Naive thymus-derived CD4-positive, alpha-beta T cell (primary cell): Measurements from ENCODE around the gene OR13F1. TPM values are rescaled to one million over a fixed set of nuclear protein-coding genes. Genes with fewer than 3 reads are reported as not detected.
"Not testable (repeated sequence)": the region's sequence is repeated elsewhere in the genome, so short reads cannot be mapped to it uniquely, and the experiment has no call there.

ENCODE experiments used
- ATAC-seq: fragments of 150-1000 bp; cut with Tn5 transposase; 2 replicates; pipeline ENCODE4 v1.10.0; 2021; ENCODE audit warnings: mild to moderate bottlenecking, moderate library complexity
- CTCF ChIA-PET: fragments of 350-600 bp; sonication (Branson Sonifier 250); formaldehyde crosslinking; loops from one replicate; lab custom pipeline; 2021; ENCODE audit warnings: antibody characterized with exemption; lab: Charles Lee
- POLR2A ChIA-PET: fragments of 350-600 bp; sonication (Branson Sonifier 250); formaldehyde crosslinking; loops from one replicate; lab custom pipeline; 2021; ENCODE audit warnings: antibody characterized with exemption, inconsistent platforms; lab: Charles Lee
- DNase-seq, 9 donors: peaks; one replicate each; pipeline versions ENCODE4 v3.0.0 to v3.0.0-alpha.2; 2020 to 2022; ENCODE audit warnings: mixed read lengths in 1 of 9
- H3K27ac ChIP-seq: one replicate; pipeline ENCODE4 v1.7.0; 2013; ENCODE audit warnings: mild to moderate bottlenecking, low read depth, low read length, moderate library complexity
- H3K27me3 ChIP-seq, 2 donors: one replicate each; pipeline ENCODE4 v1.7.0; 2013; ENCODE audit warnings: low read length in 2 of 2, mild to moderate bottlenecking in 2 of 2, moderate library complexity in 2 of 2; ENCODE audit not compliant: control insufficient read depth in 2 of 2, insufficient read depth in 2 of 2
- H3K36me3 ChIP-seq, 3 experiments: 1 replicate in 2 of 3; 2 replicates in 1 of 3; pipeline ENCODE4 v1.7.0; 2013; ENCODE audit warnings: low read length in 3 of 3, mild to moderate bottlenecking in 3 of 3, moderate library complexity in 1 of 3; ENCODE audit not compliant: insufficient read depth in 3 of 3, control insufficient read depth in 2 of 3
- H3K4me1 ChIP-seq, 2 donors: one replicate each; pipeline ENCODE4 v1.7.0; 2013; ENCODE audit warnings: low read length in 2 of 2, mild to moderate bottlenecking in 2 of 2, moderate library complexity in 1 of 2; ENCODE audit not compliant: control insufficient read depth in 2 of 2, insufficient read depth in 2 of 2
- H3K4me3 ChIP-seq: 2 replicates; pipeline ENCODE4 v1.7.0; 2013; ENCODE audit warnings: mild to moderate bottlenecking, low read length
- H3K9me3 ChIP-seq, 3 experiments: 1 replicate in 2 of 3; 2 replicates in 1 of 3; pipeline ENCODE4 v1.7.0; 2013; ENCODE audit warnings: low read length in 3 of 3; ENCODE audit not compliant: control insufficient read depth in 2 of 3
- H3K27ac Mint-ChIP-seq, 9 donors: one replicate each; pipeline ENCODE4 v1.8.0; 2020 to 2022; ENCODE audit warnings: mixed read lengths in 9 of 9, mild to moderate bottlenecking in 8 of 9, moderate library complexity in 5 of 9, inconsistent platforms in 2 of 9
- H3K27me3 Mint-ChIP-seq, 5 donors: one replicate each; pipeline ENCODE4 v1.8.0; 2021 to 2022; ENCODE audit warnings: mixed read lengths in 5 of 5, mild to moderate bottlenecking in 1 of 5
- H3K36me3 Mint-ChIP-seq, 5 donors: one replicate each; pipeline ENCODE4 v1.8.0; 2020 to 2022; ENCODE audit warnings: mixed read lengths in 5 of 5, mild to moderate bottlenecking in 3 of 5, inconsistent platforms in 1 of 5
- H3K4me1 Mint-ChIP-seq, 7 donors: one replicate each; pipeline ENCODE4 v1.8.0; 2020 to 2022; ENCODE audit warnings: mixed read lengths in 7 of 7, mild to moderate bottlenecking in 3 of 7, inconsistent platforms in 1 of 7
- H3K4me3 Mint-ChIP-seq, 10 donors: one replicate each; pipeline ENCODE4 v1.8.0; 2020 to 2022; ENCODE audit warnings: mild to moderate bottlenecking in 10 of 10, mixed read lengths in 10 of 10, moderate library complexity in 6 of 10, inconsistent platforms in 2 of 10
- H3K9me3 Mint-ChIP-seq, 11 donors: one replicate each; pipeline ENCODE4 v1.8.0; 2020 to 2022; ENCODE audit warnings: mixed read lengths in 11 of 11, mild to moderate bottlenecking in 4 of 11, inconsistent platforms in 1 of 11, moderate library complexity in 1 of 11
- intact Hi-C, 2 donors: fragments of 100-400 bp; cut with micrococcal nuclease; formaldehyde crosslinking; loops; one replicate each; pipeline ENCODE4 v1.15.1; 2023
- polyA plus RNA-seq, 2 donors: library from polyadenylated mRNA; unstranded; fragments of 300-500 nt; fragmentation: Illumina TruSeq; gene quantifications; one replicate each; pipeline ENCODE4 v1.2.3, GENCODE V29; 2021
- total RNA-seq, 6 experiments: library from RNA in 5 of 6; stranded (reverse) in 5 of 6; gene quantifications; 1 replicate in 5 of 6; 2 replicates in 1 of 6; pipeline ENCODE4 v1.2.3 and lab custom pipeline; 2021 to 2026

The OR13F1 gene
- total and polyA plus RNA-seq, 7 experiments from 2014 or later = not detected

DNA sequence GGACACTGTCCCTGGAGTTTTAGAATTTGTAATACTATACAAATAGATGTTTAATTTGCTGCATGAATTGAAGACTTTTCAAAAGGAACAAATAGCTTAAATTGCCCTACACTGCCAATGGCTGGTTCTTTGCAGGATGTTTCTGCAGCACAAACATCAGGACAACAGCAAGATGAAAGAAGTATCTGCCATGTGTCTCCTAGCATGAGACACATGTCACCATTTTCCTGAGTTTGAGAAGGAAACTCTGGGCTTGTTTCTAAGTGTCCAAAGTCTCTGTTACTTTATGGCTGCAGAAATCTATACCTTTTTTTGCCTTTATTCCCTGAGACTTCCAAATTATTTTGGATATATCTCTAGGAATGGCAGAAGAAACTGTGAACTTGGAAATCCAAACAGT is 623 bp upstream of the OR13F1 start:
- Histone ChIP-seq H3K9me3 (no peaks in the 10 kb centered on the region), H3K27ac (no peak overlapping the region), H3K4me3 (no peak overlapping the region), H3K36me3 (no peaks in the 10 kb centered on the region), H3K4me1 (no peaks in the 10 kb centered on the region), H3K27me3 (no peaks in the 10 kb centered on the region)
- Mint-ChIP-seq H3K4me3 (no peak overlapping the region), H3K27ac (no peak overlapping the region), H3K9me3 (peaks cover 0 to 13% (median 3%) of the 10 kb centered on the region in 11 donors), H3K27me3 (peaks cover 0 to 5% (median 0%) of the 10 kb centered on the region in 5 donors), H3K36me3 (no peaks in the 10 kb centered on the region), H3K4me1 (no peaks in the 10 kb centered on the region)
- POLR2A ChIA-PET = no interaction called here
- intact Hi-C loops = no loop called here
- CTCF ChIA-PET = no interaction called here
- no peak for DNase-seq
- ATAC-seq = no peak

DNA sequence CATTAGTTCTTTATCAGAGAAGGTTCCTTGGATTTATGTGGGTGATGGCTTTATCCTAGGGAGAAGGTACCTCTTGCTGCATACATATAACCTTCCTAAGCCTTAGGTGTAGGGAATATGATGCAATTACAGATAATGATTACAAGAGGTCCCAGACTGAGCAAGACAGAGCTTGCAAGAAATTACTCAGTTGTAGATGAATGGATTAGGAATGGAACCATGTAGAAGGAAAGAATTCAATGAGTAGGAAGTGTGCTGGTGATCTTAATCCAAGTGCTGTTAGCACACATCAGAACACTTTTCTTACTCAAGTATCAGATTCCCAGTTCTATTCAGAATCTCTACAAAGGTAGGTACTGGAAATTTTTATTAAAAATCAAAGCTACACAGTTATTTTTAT is 2.5 kb downstream of the OR13F1 start:
- peaks cover 0 to 13% (median 5%) of the 10 kb centered on the region in 5 donors for H3K27me3 Mint-ChIP-seq
- ChIA-PET POLR2A (no interaction called here), CTCF (no interaction called here)
- H3K4me1 Mint-ChIP-seq = no peaks in the 10 kb centered on the region
- Histone ChIP-seq H3K9me3 (no peaks in the 10 kb centered on the region), H3K4me3 (no peak overlapping the region), H3K27me3 (no peaks in the 10 kb centered on the region), H3K36me3 (no peaks in the 10 kb centered on the region), H3K27ac (no peak overlapping the region), H3K4me1 (no peaks in the 10 kb centered on the region)
- intact Hi-C loops = no loop called here
- no peaks in the 10 kb centered on the region for H3K36me3 Mint-ChIP-seq
- no peak overlapping the region for H3K4me3 Mint-ChIP-seq
- no peak for ATAC-seq
- H3K27ac Mint-ChIP-seq = no peak overlapping the region
- no peak for DNase-seq
- peaks cover 0 to 13% (median 5%) of the 10 kb centered on the region in 11 donors for H3K9me3 Mint-ChIP-seq

GRCh38 chr9:104514901-104515300 is 10.8 kb downstream of the OR13F1 start:
- Histone ChIP-seq H3K27ac (no peak overlapping the region), H3K4me3 (no peak overlapping the region), H3K27me3 (no peaks in the 10 kb centered on the region), H3K9me3 (no peaks in the 10 kb centered on the region), H3K36me3 (no peaks in the 10 kb centered on the region), H3K4me1 (no peaks in the 10 kb centered on the region)
- Mint-ChIP-seq H3K4me1 (no peaks in the 10 kb centered on the region), H3K27ac (no peak overlapping the region), H3K36me3 (no peaks in the 10 kb centered on the region), H3K27me3 (peaks cover 0 to 14% (median 0%) of the 10 kb centered on the region in 5 donors), H3K4me3 (no peak overlapping the region), H3K9me3 (peaks cover 0 to 13% (median 2%) of the 10 kb centered on the region in 11 donors)
- DNase-seq (no peak), ATAC-seq (no peak)
- intact Hi-C loops = no loop called here
- ChIA-PET CTCF (interaction anchor here (0.7 kb wide), 1 partner anchor 33 kb away, joined by 4 read pairs; no protein-coding TSS in a partner anchor), POLR2A (no interaction called here)

DNA sequence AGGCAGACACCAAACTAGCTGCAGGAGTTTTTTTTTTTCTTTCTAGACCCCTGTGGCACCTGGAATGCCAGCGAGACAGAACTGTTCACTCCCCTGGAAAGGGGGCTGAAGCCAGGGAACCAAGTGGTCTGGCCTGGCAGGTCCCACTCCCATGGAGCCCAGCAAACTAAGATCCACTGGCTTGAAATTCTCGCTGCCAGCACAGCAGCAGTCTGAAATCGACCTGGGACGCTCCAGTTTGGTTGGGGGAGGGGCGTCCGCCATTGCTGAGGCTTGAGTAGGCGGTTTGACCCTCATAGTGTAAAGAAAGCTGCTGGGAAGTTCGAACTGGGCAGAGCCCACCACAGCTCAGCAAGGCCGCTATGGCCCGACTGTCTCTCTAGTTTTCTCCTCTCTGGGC is 16.2 kb downstream of the OR13F1 start:
- H3K27me3 ChIP-seq, H3K36me3 ChIP-seq, H3K4me3 Mint-ChIP-seq, H3K9me3 ChIP-seq, H3K4me1 ChIP-seq, H3K27ac ChIP-seq, H3K27me3 Mint-ChIP-seq, intact Hi-C loops, H3K36me3 Mint-ChIP-seq, H3K27ac Mint-ChIP-seq, H3K4me1 Mint-ChIP-seq, DNase-seq, ATAC-seq, POLR2A ChIA-PET, H3K4me3 ChIP-seq: not testable (repeated sequence)
- peaks cover 0 to 15% (median 1%) of the 10 kb centered on the region in 11 donors for H3K9me3 Mint-ChIP-seq
- CTCF ChIA-PET = interaction anchor here (1.1 kb wide), 1 partner anchor 10 kb away, joined by 3 read pairs; no protein-coding TSS in a partner anchor

GRCh38 chr9:104527109-104527508 is 23.0 kb downstream of the OR13F1 start, which contains the start of gene OR13C4:
Gene OR13C4, minus strand, starts transcription at chr9:104527209. Its CDS starts 0 bp downstream, at chr9:104527209.
- no peak within 1 kb of the TSS for H3K27ac Mint-ChIP-seq
- H3K9me3 ChIP-seq = no peaks in the 10 kb centered on the region
- H3K4me1 ChIP-seq = no peaks in the 10 kb centered on the region
- no peaks in the 10 kb centered on the region for H3K4me1 Mint-ChIP-seq
- ChIA-PET POLR2A (no interaction called here), CTCF (no interaction called here)
- no peak within 1 kb of the TSS for H3K4me3 ChIP-seq
- H3K27me3 ChIP-seq = no peaks in the 10 kb centered on the region
- H3K27me3 Mint-ChIP-seq = peaks cover 0 to 5% (median 0%) of the 10 kb centered on the region in 5 donors
- DNase-seq (no peak), ATAC-seq (no peak)
- no peak within 1 kb of the TSS for H3K27ac ChIP-seq
- intact Hi-C loops = no loop called here
- H3K36me3 Mint-ChIP-seq = no peaks in the 10 kb centered on the region
- peaks cover 0 to 16% (median 4%) of the 10 kb centered on the region in 11 donors for H3K9me3 Mint-ChIP-seq
- no peaks in the 10 kb centered on the region for H3K36me3 ChIP-seq
- H3K4me3 Mint-ChIP-seq = no peak within 1 kb of the TSS

DNA sequence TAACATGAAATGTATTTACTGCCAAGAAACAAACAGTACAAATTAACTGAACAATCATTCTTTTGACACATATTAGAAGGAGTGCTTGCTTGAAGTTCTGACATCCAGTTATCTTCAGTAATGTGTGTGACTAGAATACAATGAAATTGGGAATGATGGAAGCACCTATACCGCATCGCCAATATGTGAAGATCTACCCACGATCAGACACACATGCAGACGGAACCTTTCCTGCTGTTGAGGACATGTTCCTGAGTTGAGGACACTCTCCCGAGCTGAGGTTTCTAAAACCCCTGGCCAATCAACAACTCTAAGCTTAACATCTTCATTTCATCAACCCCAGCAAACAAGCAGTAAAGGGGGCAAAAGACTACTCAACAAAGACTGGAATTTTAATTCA is 32.7 kb downstream of the OR13F1 start, which contains the start of gene OR13C3:
TSS of gene OR13C3 (minus strand) at position 101 of the 400 bp plus-strand sequence. CDS start 133 bp downstream, outside the sequence.
- Mint-ChIP-seq H3K27ac (no peak within 1 kb of the TSS), H3K4me1 (no peaks in the 10 kb centered on the region), H3K9me3 (peaks cover 0 to 5% (median 0%) of the 10 kb centered on the region in 11 donors), H3K36me3 (no peaks in the 10 kb centered on the region), H3K4me3 (no peak within 1 kb of the TSS), H3K27me3 (peaks cover 0 to 7% (median 0%) of the 10 kb centered on the region in 5 donors)
- DNase-seq (no peak), ATAC-seq (no peak)
- H3K4me1 ChIP-seq = no peaks in the 10 kb centered on the region
- CTCF ChIA-PET = no interaction called here
- no peaks in the 10 kb centered on the region for H3K9me3 ChIP-seq
- no peaks in the 10 kb centered on the region for H3K27me3 ChIP-seq
- H3K27ac ChIP-seq = no peak within 1 kb of the TSS
- intact Hi-C loops = no loop called here
- H3K4me3 ChIP-seq = no peak within 1 kb of the TSS
- POLR2A ChIA-PET = no interaction called here
- H3K36me3 ChIP-seq = no peaks in the 10 kb centered on the region

GRCh38 chr9:104539275-104539674 is 35.2 kb downstream of the OR13F1 start:
- intact Hi-C loops = no loop called here
- Mint-ChIP-seq H3K4me1 (no peaks in the 10 kb centered on the region), H3K4me3 (no peak overlapping the region), H3K27me3 (peaks cover 0 to 7% (median 0%) of the 10 kb centered on the region in 5 donors), H3K27ac (no peak overlapping the region), H3K36me3 (no peaks in the 10 kb centered on the region), H3K9me3 (peaks cover 0 to 2% (median 0%) of the 10 kb centered on the region in 11 donors)
- ATAC-seq = no peak
- Histone ChIP-seq H3K9me3 (no peaks in the 10 kb centered on the region), H3K27me3 (no peaks in the 10 kb centered on the region), H3K27ac (no peak overlapping the region), H3K36me3 (no peaks in the 10 kb centered on the region), H3K4me1 (no peaks in the 10 kb centered on the region), H3K4me3 (no peak overlapping the region)
- no peak for DNase-seq
- CTCF ChIA-PET = no interaction called here
- POLR2A ChIA-PET = interaction anchor here (0.7 kb wide), 1 partner anchor 801 kb away, joined by 3 read pairs; no protein-coding TSS in a partner anchor
